Measurements from ENCODE around the gene IGLL1.
"Not testable (repeated sequence)": the region's sequence is repeated elsewhere in the genome, so short reads cannot be mapped to it uniquely, and the experiment has no call there.

IGLL1 gene

GRCh38 chr22:23537830-23538695 lies 42.0 kb downstream of the IGLL1 start:
- not testable (repeated sequence) for H3K9me3 ChIP-seq (replicated peaks; ENCODE audit: low read length); H3K4me2 ChIP-seq (ENCODE audit: low read length); H3K4me1 ChIP-seq (ENCODE audit: control insufficient read depth, insufficient read depth, low read length); H3K4me3 ChIP-seq (ENCODE audit: low read length); H3K36me3 ChIP-seq (ENCODE audit: insufficient read depth, low read length); H3K9ac ChIP-seq (ENCODE audit: low read depth, low read length)
- peaks cover 30% of the 10 kb centered on the region for H3K27me3 ChIP-seq (ENCODE audit: control insufficient read depth, insufficient read depth, low read length)

DNA sequence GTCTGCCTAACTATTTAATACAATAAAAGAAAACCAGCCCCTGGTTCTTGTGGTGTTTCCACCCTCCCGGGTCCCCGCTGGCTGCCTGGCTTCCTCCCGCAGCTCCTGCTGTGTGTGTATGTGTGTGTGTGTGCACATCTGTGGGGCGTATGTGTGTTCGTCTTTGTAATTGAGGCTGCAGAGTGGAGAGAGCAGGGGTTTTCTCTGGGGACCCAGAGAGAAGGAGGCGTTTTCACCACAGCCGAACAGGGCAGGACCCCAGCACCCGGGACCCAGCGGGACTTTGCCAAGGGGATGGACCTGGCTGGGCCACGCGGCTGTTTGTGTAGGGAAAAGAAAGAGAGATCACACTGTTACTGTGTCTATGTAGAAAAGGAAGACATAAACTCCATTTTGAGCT lies 42.7 kb downstream of the IGLL1 start:
- Histone ChIP-seq H3K9ac (ENCODE audit: low read depth, low read length) (no peak overlapping the region), H3K36me3 (ENCODE audit: insufficient read depth, low read length) (no peaks in the 10 kb centered on the region), H3K4me3 (ENCODE audit: low read length) (no peak overlapping the region), H3K27me3 (ENCODE audit: control insufficient read depth, insufficient read depth, low read length) (peaks cover 31% of the 10 kb centered on the region), H3K4me1 (ENCODE audit: control insufficient read depth, insufficient read depth, low read length) (no peaks in the 10 kb centered on the region), H3K9me3 (replicated peaks; ENCODE audit: low read length) (no peaks in the 10 kb centered on the region), H3K4me2 (ENCODE audit: low read length) (no peak overlapping the region)

GRCh38 chr22:23536821-23537345 lies 43.2 kb downstream of the IGLL1 start:
- no peak overlapping the region for H3K9ac ChIP-seq (ENCODE audit: low read depth, low read length)
- H3K36me3 ChIP-seq (ENCODE audit: insufficient read depth, low read length) = no peaks in the 10 kb centered on the region
- H3K4me3 ChIP-seq (ENCODE audit: low read length) = no peak overlapping the region
- H3K4me2 ChIP-seq (ENCODE audit: low read length) = no peak overlapping the region
- H3K9me3 ChIP-seq (replicated peaks; ENCODE audit: low read length) = no peaks in the 10 kb centered on the region
- H3K4me1 ChIP-seq (ENCODE audit: control insufficient read depth, insufficient read depth, low read length) = no peaks in the 10 kb centered on the region
- peaks cover 28% of the 10 kb centered on the region for H3K27me3 ChIP-seq (ENCODE audit: control insufficient read depth, insufficient read depth, low read length)

- H3K36me3 ChIP-seq (ENCODE audit: insufficient read depth, low read length); H3K9ac ChIP-seq (ENCODE audit: low read depth, low read length); H3K4me2 ChIP-seq (ENCODE audit: low read length); H3K9me3 ChIP-seq (replicated peaks; ENCODE audit: low read length); H3K4me1 ChIP-seq (ENCODE audit: control insufficient read depth, insufficient read depth, low read length); H3K4me3 ChIP-seq (ENCODE audit: low read length): not testable (repeated sequence)
- peaks cover 27% of the 10 kb centered on the region for H3K27me3 ChIP-seq (ENCODE audit: control insufficient read depth, insufficient read depth, low read length)
These were observed 44.1 kb downstream of the IGLL1 start for GRCh38 chr22:23535790-23536661.

GRCh38 chr22:23534851-23535717 lies 45.0 kb downstream of the IGLL1 start:
- H3K4me3 ChIP-seq (ENCODE audit: low read length) = no peak overlapping the region

GRCh38 chr22:23534201-23534850 lies 45.8 kb downstream of the IGLL1 start:
- Histone ChIP-seq H3K9me3 (replicated peaks; ENCODE audit: low read length) (no peaks in the 10 kb centered on the region), H3K36me3 (ENCODE audit: insufficient read depth, low read length) (no peaks in the 10 kb centered on the region), H3K27me3 (ENCODE audit: control insufficient read depth, insufficient read depth, low read length) (peaks cover 27% of the 10 kb centered on the region), H3K4me3 (ENCODE audit: low read length) (no peak overlapping the region), H3K9ac (ENCODE audit: low read depth, low read length) (no peak overlapping the region), H3K4me1 (ENCODE audit: control insufficient read depth, insufficient read depth, low read length) (no peaks in the 10 kb centered on the region), H3K4me2 (ENCODE audit: low read length) (no peak overlapping the region)

More at GRCh38 chr22:23534851-23535717, 45.0 kb downstream of the IGLL1 start:
- no peak overlapping the region for H3K9ac ChIP-seq (ENCODE audit: low read depth, low read length)
- H3K4me1 ChIP-seq (ENCODE audit: control insufficient read depth, insufficient read depth, low read length) = no peaks in the 10 kb centered on the region
- H3K9me3 ChIP-seq (replicated peaks; ENCODE audit: low read length) = no peaks in the 10 kb centered on the region
- no peak overlapping the region for H3K4me2 ChIP-seq (ENCODE audit: low read length)
- no peaks in the 10 kb centered on the region for H3K36me3 ChIP-seq (ENCODE audit: insufficient read depth, low read length)
- peaks cover 29% of the 10 kb centered on the region for H3K27me3 ChIP-seq (ENCODE audit: control insufficient read depth, insufficient read depth, low read length)

GRCh38 chr22:23533771-23534191 lies 46.3 kb downstream of the IGLL1 start:
- Histone ChIP-seq H3K4me2 (ENCODE audit: low read length) (no peak overlapping the region), H3K9me3 (replicated peaks; ENCODE audit: low read length) (no peaks in the 10 kb centered on the region), H3K36me3 (ENCODE audit: insufficient read depth, low read length) (no peaks in the 10 kb centered on the region), H3K27me3 (ENCODE audit: control insufficient read depth, insufficient read depth, low read length) (peaks cover 24% of the 10 kb centered on the region), H3K9ac (ENCODE audit: low read depth, low read length) (no peak overlapping the region), H3K4me1 (ENCODE audit: control insufficient read depth, insufficient read depth, low read length) (no peaks in the 10 kb centered on the region), H3K4me3 (ENCODE audit: low read length) (no peak overlapping the region)

- peaks cover 21% of the 10 kb centered on the region for H3K27me3 ChIP-seq (ENCODE audit: control insufficient read depth, insufficient read depth, low read length)
- H3K4me3 ChIP-seq (ENCODE audit: low read length) = no peak overlapping the region
- no peaks in the 10 kb centered on the region for H3K4me1 ChIP-seq (ENCODE audit: control insufficient read depth, insufficient read depth, low read length)
- H3K9ac ChIP-seq (ENCODE audit: low read depth, low read length) = no peak overlapping the region
- no peaks in the 10 kb centered on the region for H3K36me3 ChIP-seq (ENCODE audit: insufficient read depth, low read length)
- no peaks in the 10 kb centered on the region for H3K9me3 ChIP-seq (replicated peaks; ENCODE audit: low read length)
- H3K4me2 ChIP-seq (ENCODE audit: low read length) = no peak overlapping the region
These were observed 46.7 kb downstream of the IGLL1 start for GRCh38 chr22:23533328-23533762.

GRCh38 chr22:23532731-23533130 lies 47.4 kb downstream of the IGLL1 start:
- Histone ChIP-seq H3K9me3 (replicated peaks; ENCODE audit: low read length) (no peaks in the 10 kb centered on the region), H3K4me3 (ENCODE audit: low read length) (no peak overlapping the region), H3K27me3 (ENCODE audit: control insufficient read depth, insufficient read depth, low read length) (peaks cover 18% of the 10 kb centered on the region), H3K9ac (ENCODE audit: low read depth, low read length) (no peak overlapping the region), H3K4me1 (ENCODE audit: control insufficient read depth, insufficient read depth, low read length) (no peaks in the 10 kb centered on the region), H3K4me2 (ENCODE audit: low read length) (no peak overlapping the region), H3K36me3 (ENCODE audit: insufficient read depth, low read length) (no peaks in the 10 kb centered on the region)

DNA sequence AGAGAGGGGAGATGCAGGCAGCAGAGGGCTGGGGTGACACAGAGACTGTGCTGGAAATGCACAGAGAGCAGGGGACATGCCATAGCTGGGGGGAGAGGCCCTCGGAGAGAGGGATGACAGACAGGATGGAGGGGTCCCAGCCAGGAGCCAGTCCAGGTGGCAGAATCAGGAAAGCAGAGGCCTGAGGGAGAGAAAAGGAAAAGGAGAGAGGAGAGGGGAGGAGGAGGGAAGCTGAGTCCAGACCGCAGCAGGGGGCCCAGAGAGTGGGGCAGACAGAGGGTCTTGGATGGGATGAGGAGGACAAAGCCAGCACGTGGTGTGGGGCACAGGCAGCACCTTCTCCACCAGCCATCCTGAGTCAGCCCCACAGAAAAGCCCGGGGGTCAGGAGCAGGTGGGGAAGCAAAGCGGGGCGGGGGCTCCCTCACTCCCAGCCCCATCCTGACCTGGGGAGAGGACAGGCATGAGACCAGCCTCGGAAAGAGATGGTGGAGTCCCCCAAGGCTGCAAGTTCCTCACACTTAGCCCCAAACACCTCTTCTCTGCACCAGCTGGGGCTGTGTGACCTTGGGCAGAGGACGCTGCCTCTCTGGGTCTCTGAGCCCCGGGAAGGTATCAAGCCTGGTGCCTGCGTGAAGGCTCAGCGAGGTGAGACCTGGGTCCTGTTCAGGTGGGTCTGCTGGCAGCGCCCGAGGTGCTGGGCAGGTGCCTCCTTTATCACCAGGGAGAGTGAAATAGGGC lies 48.0 kb downstream of the IGLL1 start:
- H3K4me3 ChIP-seq (ENCODE audit: low read length) = no peak overlapping the region
- H3K9ac ChIP-seq (ENCODE audit: low read depth, low read length) = no peak overlapping the region
- peaks cover 17% of the 10 kb centered on the region for H3K27me3 ChIP-seq (ENCODE audit: control insufficient read depth, insufficient read depth, low read length)
- no peak overlapping the region for H3K4me2 ChIP-seq (ENCODE audit: low read length)
- H3K9me3 ChIP-seq (replicated peaks; ENCODE audit: low read length) = no peaks in the 10 kb centered on the region
- H3K36me3 ChIP-seq (ENCODE audit: insufficient read depth, low read length) = no peaks in the 10 kb centered on the region
- no peaks in the 10 kb centered on the region for H3K4me1 ChIP-seq (ENCODE audit: control insufficient read depth, insufficient read depth, low read length)

All from skeletal muscle satellite cell (primary cell).